ENCODE measurements around the gene CCSER1. TPM values are rescaled to one million over a fixed set of nuclear protein-coding genes. Genes with fewer than 3 reads are reported as not detected.

The CCSER1 gene
- total RNA-seq, 1 donor from 2014 or later, result 20.1 TPM

- no peaks in the 10 kb centered on the region for H3K4me1 Mint-ChIP-seq
- no peaks in the 10 kb centered on the region for H3K27me3 Mint-ChIP-seq
- ATAC-seq (ENCODE audit: low read depth) (no peak), DNase-seq (no peak)
- peaks cover 2% of the 10 kb centered on the region for H3K36me3 Mint-ChIP-seq (ENCODE audit: low read depth)
- CTCF ChIA-PET, result no interaction called here
- POLR2A ChIA-PET, result no interaction called here
- no peak overlapping the region for H3K4me3 Mint-ChIP-seq
- H3K27ac Mint-ChIP-seq, result no peak overlapping the region
- intact Hi-C loops (cut with micrococcal nuclease), result no loop called here
- TF ChIP-seq, protein P1, sequence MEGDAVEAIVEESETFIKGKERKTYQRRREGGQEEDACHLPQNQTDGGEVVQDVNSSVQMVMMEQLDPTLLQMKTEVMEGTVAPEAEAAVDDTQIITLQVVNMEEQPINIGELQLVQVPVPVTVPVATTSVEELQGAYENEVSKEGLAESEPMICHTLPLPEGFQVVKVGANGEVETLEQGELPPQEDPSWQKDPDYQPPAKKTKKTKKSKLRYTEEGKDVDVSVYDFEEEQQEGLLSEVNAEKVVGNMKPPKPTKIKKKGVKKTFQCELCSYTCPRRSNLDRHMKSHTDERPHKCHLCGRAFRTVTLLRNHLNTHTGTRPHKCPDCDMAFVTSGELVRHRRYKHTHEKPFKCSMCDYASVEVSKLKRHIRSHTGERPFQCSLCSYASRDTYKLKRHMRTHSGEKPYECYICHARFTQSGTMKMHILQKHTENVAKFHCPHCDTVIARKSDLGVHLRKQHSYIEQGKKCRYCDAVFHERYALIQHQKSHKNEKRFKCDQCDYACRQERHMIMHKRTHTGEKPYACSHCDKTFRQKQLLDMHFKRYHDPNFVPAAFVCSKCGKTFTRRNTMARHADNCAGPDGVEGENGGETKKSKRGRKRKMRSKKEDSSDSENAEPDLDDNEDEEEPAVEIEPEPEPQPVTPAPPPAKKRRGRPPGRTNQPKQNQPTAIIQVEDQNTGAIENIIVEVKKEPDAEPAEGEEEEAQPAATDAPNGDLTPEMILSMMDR (IDR thresholded peaks at IDR 0.05), result no peak
- peaks cover 11% of the 10 kb centered on the region for H3K9me3 Mint-ChIP-seq
These were observed 521.1 kb downstream of the CCSER1 start for GRCh38 chr4:90648311-90648710.

- TF ChIP-seq, protein P1 (IDR thresholded peaks at IDR 0.05), result no peak
- CTCF ChIA-PET, result no interaction called here
- ATAC-seq (ENCODE audit: low read depth) (no peak), DNase-seq (no peak)
- peaks cover 11% of the 10 kb centered on the region for H3K9me3 Mint-ChIP-seq
- POLR2A ChIA-PET, result no interaction called here
- H3K4me3 Mint-ChIP-seq, result no peak overlapping the region
- no peaks in the 10 kb centered on the region for H3K4me1 Mint-ChIP-seq
- H3K36me3 Mint-ChIP-seq (ENCODE audit: low read depth), result peaks cover 2% of the 10 kb centered on the region
- intact Hi-C loops (cut with micrococcal nuclease), result no loop called here
- H3K27me3 Mint-ChIP-seq, result no peaks in the 10 kb centered on the region
- no peak overlapping the region for H3K27ac Mint-ChIP-seq
These were observed 521.6 kb downstream of the CCSER1 start for GRCh38 chr4:90648791-90649190.

- intact Hi-C loops (cut with micrococcal nuclease), result no loop called here
- Mint-ChIP-seq H3K4me3 (no peak overlapping the region), H3K4me1 (no peaks in the 10 kb centered on the region), H3K9me3 (peaks cover 3% of the 10 kb centered on the region), H3K27ac (no peak overlapping the region), H3K27me3 (no peaks in the 10 kb centered on the region), H3K36me3 (ENCODE audit: low read depth) (peaks cover 2% of the 10 kb centered on the region)
- CTCF ChIA-PET, result no interaction called here
- TF ChIP-seq, protein P1 (IDR thresholded peaks at IDR 0.05), result no peak
- ATAC-seq (ENCODE audit: low read depth), result no peak
- DNase-seq, result no peak
- POLR2A ChIA-PET, result no interaction called here
These were observed 533.5 kb downstream of the CCSER1 start for GRCh38 chr4:90660672-90661071.

DNA sequence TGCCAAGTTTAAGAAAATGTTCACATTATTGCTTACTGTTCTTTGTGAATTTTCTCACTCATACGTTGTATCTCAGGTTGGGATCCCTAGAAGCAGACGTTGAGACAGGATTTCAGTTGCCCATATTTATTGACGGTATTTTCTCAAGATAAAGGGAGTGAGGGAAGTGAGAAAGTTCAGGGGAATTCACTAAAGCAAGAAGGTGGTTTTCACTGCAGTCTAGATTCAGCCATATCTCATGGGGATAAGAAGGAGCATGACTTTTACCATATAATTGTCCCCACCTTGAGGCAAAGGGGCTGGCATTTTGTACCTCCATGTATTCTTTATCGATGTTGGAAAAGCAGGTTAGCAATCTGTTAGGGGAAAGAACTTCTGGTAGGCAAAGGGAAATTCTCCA is 543.0 kb downstream of the CCSER1 start:
- ATAC-seq (ENCODE audit: low read depth), result no peak
- intact Hi-C loops (cut with micrococcal nuclease), result no loop called here
- no peak overlapping the region for H3K4me3 Mint-ChIP-seq
- TF ChIP-seq, protein P1 (IDR thresholded peaks at IDR 0.05), result no peak
- no peaks in the 10 kb centered on the region for H3K27me3 Mint-ChIP-seq
- peaks cover 8% of the 10 kb centered on the region for H3K36me3 Mint-ChIP-seq (ENCODE audit: low read depth)
- H3K4me1 Mint-ChIP-seq, result no peaks in the 10 kb centered on the region
- peaks cover 2% of the 10 kb centered on the region for H3K9me3 Mint-ChIP-seq
- POLR2A ChIA-PET, result no interaction called here
- no peak for DNase-seq
- no peak overlapping the region for H3K27ac Mint-ChIP-seq
- CTCF ChIA-PET, result no interaction called here

- Mint-ChIP-seq H3K4me3 (no peak overlapping the region), H3K27me3 (no peaks in the 10 kb centered on the region), H3K36me3 (ENCODE audit: low read depth) (no peaks in the 10 kb centered on the region), H3K27ac (no peak overlapping the region), H3K9me3 (no peaks in the 10 kb centered on the region), H3K4me1 (no peaks in the 10 kb centered on the region)
- no peak for ATAC-seq (ENCODE audit: low read depth)
- intact Hi-C loops (cut with micrococcal nuclease), result no loop called here
- TF ChIP-seq, protein P1 (IDR thresholded peaks at IDR 0.05), result no peak
- CTCF ChIA-PET, result no interaction called here
- POLR2A ChIA-PET, result no interaction called here
- DNase-seq, result no peak
These were observed 562.5 kb downstream of the CCSER1 start for GRCh38 chr4:90689739-90690138.
